ENCODE measurements around the gene MSANTD1. TPM values are rescaled to one million over a fixed set of nuclear protein-coding genes. Genes with fewer than 3 reads are reported as not detected.

Gene MSANTD1
- total RNA-seq, 1 donor from 2014 or later, result 2.6 TPM

- DNase-seq, result no peak
- no peak overlapping the region for H3K27ac Mint-ChIP-seq (ENCODE audit: unreplicated experiment)
- H3K4me1 Mint-ChIP-seq (ENCODE audit: low read depth, unreplicated experiment), result no peaks in the 10 kb centered on the region
- H3K4me3 Mint-ChIP-seq (ENCODE audit: unreplicated experiment), result no peak overlapping the region
- no peaks in the 10 kb centered on the region for H3K36me3 Mint-ChIP-seq (ENCODE audit: unreplicated experiment)
- no peaks in the 10 kb centered on the region for H3K27me3 Mint-ChIP-seq (ENCODE audit: unreplicated experiment)
- TF ChIP-seq CTCF (IDR thresholded peaks at IDR 0.05; ENCODE audit: partially characterized antibody, unreplicated experiment), result no peak
- peaks cover 2% of the 10 kb centered on the region for H3K9me3 Mint-ChIP-seq (ENCODE audit: unreplicated experiment)
Measured at GRCh38 chr4:3212391-3213105, 36.4 kb upstream of the MSANTD1 start.

GRCh38 chr4:3213106-3213425 is 35.9 kb upstream of the MSANTD1 start:
- no peak for DNase-seq
- no peak for TF ChIP-seq CTCF (IDR thresholded peaks at IDR 0.05; ENCODE audit: partially characterized antibody, unreplicated experiment)
- no peak overlapping the region for H3K27ac Mint-ChIP-seq (ENCODE audit: unreplicated experiment)
- H3K36me3 Mint-ChIP-seq (ENCODE audit: unreplicated experiment), result no peaks in the 10 kb centered on the region
- H3K4me3 Mint-ChIP-seq (ENCODE audit: unreplicated experiment), result no peak overlapping the region
- H3K4me1 Mint-ChIP-seq (ENCODE audit: low read depth, unreplicated experiment), result no peaks in the 10 kb centered on the region
- H3K9me3 Mint-ChIP-seq (ENCODE audit: unreplicated experiment), result peaks cover 2% of the 10 kb centered on the region
- H3K27me3 Mint-ChIP-seq (ENCODE audit: unreplicated experiment), result no peaks in the 10 kb centered on the region

- peaks cover 4% of the 10 kb centered on the region for H3K27me3 Mint-ChIP-seq (ENCODE audit: unreplicated experiment)
- H3K4me1 Mint-ChIP-seq (ENCODE audit: low read depth, unreplicated experiment), result no peaks in the 10 kb centered on the region
- DNase-seq, result no peak
- peaks cover 6% of the 10 kb centered on the region for H3K9me3 Mint-ChIP-seq (ENCODE audit: unreplicated experiment)
- no peak overlapping the region for H3K27ac Mint-ChIP-seq (ENCODE audit: unreplicated experiment)
- no peaks in the 10 kb centered on the region for H3K36me3 Mint-ChIP-seq (ENCODE audit: unreplicated experiment)
- no peak overlapping the region for H3K4me3 Mint-ChIP-seq (ENCODE audit: unreplicated experiment)
- TF ChIP-seq CTCF (IDR thresholded peaks at IDR 0.05; ENCODE audit: partially characterized antibody, unreplicated experiment), result no peak
Measured at GRCh38 chr4:3213661-3214250, 35.2 kb upstream of the MSANTD1 start.

GRCh38 chr4:3215256-3215655 is 33.7 kb upstream of the MSANTD1 start:
- peak; percentile 10 for DNase-seq
- no peaks in the 10 kb centered on the region for H3K36me3 Mint-ChIP-seq (ENCODE audit: unreplicated experiment)
- peaks cover 7% of the 10 kb centered on the region for H3K27me3 Mint-ChIP-seq (ENCODE audit: unreplicated experiment)
- no peaks in the 10 kb centered on the region for H3K4me1 Mint-ChIP-seq (ENCODE audit: low read depth, unreplicated experiment)
- H3K9me3 Mint-ChIP-seq (ENCODE audit: unreplicated experiment), result peaks cover 8% of the 10 kb centered on the region
- H3K27ac Mint-ChIP-seq (ENCODE audit: unreplicated experiment), result no peak overlapping the region
- TF ChIP-seq CTCF (IDR thresholded peaks at IDR 0.05; ENCODE audit: partially characterized antibody, unreplicated experiment), result no peak
- H3K4me3 Mint-ChIP-seq (ENCODE audit: unreplicated experiment), result no peak overlapping the region

- DNase-seq, result peak; percentile 2
- Mint-ChIP-seq H3K36me3 (ENCODE audit: unreplicated experiment) (no peaks in the 10 kb centered on the region), H3K9me3 (ENCODE audit: unreplicated experiment) (peaks cover 8% of the 10 kb centered on the region), H3K27ac (ENCODE audit: unreplicated experiment) (no peak overlapping the region), H3K27me3 (ENCODE audit: unreplicated experiment) (peaks cover 7% of the 10 kb centered on the region), H3K4me3 (ENCODE audit: unreplicated experiment) (no peak overlapping the region), H3K4me1 (ENCODE audit: low read depth, unreplicated experiment) (no peaks in the 10 kb centered on the region)
- no peak for TF ChIP-seq CTCF (IDR thresholded peaks at IDR 0.05; ENCODE audit: partially characterized antibody, unreplicated experiment)
Measured at GRCh38 chr4:3215733-3216132, 33.2 kb upstream of the MSANTD1 start.
